GM13977 (cell line): Measurements from ENCODE around the gene SUSD1.

Experiments
- DNase-seq: peaks from one replicate; pipeline ENCODE4 v3.0.0; 2012; ENCODE audit warnings: low spot score
- in situ Hi-C: fragments of 300-500 bp; cut with MboI; formaldehyde crosslinking; loops from one replicate; pipeline ENCODE4 v1.12.0; 2022; ENCODE audit warnings: low sequenced_read_pairs, low pct_unique_long_range_greater_than_20kb, mixed read lengths, inconsistent platforms; ENCODE audit not compliant: unreplicated experiment
- TF ChIP-seq, protein P1 (sequence below): IDR thresholded peaks from 2 replicates; pipeline ENCODE4 v1.5.1; 2012; ENCODE audit warnings: mild to moderate bottlenecking, control low read depth; ENCODE audit not compliant: insufficient read depth; ENCODE audit errors: extremely low read depth, missing control alignments

SUSD1 gene

DNA sequence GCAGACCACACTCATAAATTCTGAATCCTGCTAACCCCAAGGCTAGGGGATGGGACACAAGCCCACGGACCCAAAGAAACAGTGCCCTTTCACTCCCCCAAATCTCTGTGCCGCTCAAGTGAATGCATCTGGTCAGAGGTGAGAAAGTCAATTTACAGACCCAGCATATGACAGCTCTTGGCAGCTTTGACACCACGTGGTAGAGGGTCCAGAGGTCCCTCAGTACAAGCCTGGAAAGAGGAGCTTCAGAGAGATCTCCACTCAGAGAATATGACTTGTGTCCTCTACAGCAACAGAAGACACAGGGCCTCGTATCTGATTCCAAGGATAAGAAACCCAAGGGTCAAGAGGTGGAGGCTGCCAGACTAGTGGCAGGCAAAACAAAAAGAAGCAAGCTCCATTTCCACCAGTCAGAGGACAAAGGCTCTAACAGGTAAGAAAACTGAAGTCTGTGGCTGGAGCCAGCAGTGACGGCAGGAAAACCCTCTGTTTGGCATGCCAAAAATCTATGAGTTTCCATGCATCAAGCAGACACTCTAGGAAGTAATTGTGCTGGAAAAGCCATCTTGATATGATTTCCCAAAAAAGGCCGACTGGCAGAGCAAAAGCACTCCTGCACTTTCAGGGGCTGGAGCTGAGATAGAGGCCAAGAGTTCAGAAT lies 139.8 kb downstream of the SUSD1 start:
- in situ Hi-C loops = no loop called here
- TF ChIP-seq, protein P1, sequence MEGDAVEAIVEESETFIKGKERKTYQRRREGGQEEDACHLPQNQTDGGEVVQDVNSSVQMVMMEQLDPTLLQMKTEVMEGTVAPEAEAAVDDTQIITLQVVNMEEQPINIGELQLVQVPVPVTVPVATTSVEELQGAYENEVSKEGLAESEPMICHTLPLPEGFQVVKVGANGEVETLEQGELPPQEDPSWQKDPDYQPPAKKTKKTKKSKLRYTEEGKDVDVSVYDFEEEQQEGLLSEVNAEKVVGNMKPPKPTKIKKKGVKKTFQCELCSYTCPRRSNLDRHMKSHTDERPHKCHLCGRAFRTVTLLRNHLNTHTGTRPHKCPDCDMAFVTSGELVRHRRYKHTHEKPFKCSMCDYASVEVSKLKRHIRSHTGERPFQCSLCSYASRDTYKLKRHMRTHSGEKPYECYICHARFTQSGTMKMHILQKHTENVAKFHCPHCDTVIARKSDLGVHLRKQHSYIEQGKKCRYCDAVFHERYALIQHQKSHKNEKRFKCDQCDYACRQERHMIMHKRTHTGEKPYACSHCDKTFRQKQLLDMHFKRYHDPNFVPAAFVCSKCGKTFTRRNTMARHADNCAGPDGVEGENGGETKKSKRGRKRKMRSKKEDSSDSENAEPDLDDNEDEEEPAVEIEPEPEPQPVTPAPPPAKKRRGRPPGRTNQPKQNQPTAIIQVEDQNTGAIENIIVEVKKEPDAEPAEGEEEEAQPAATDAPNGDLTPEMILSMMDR = no peak
- no peak for DNase-seq

- TF ChIP-seq, protein P1 = no peak
- in situ Hi-C loops = no loop called here
- DNase-seq = no peak
Observed at GRCh38 chr9:112034216-112034611, 140.9 kb downstream of the SUSD1 start.

DNA sequence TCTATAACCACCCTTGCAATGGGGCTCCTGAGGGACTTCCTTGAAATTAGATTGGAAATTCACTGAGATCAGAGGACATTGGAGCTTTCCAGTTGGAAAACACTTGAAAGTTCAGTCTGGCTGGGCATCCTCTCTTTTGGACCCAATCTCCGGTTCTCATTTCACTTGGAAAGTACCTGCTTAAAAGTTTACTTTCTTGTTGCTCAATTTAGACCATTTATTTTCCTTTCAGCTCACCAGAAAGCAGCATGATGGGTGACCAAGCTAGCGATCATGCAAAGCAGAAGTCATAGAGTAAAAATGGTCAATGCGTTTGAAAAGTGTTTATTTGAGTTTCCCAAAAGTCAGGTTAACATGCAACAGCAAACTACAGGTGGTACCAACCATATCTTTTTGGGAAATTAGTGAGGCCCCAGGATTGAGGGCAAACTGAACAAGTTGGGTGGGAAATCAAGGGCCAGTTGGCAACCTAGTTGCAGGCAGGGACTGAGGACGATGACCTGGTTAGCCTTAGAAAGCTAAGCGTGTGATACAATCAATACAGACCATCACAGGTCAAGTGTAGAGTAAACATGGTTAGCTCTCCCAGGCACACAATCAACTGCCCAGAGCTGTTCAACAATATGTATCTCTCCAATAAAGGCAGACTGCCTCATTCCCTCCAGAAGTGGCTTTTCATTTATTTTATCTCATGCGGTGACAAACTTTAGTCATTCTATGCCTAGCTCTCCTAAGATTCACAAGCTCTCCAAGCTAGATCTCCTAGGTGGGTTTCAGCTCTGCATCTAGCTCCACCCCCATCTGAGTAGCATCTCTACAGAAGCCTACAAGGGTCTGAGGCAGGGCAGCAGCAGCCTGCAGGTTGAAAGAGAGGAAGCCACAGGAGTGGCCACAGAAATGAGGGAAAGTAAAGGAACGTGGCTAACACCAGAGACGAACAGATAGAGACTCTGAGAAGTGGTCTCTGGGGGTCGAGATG lies 141.6 kb downstream of the SUSD1 start:
- TF ChIP-seq, protein P1 = no peak
- in situ Hi-C loops = no loop called here
- DNase-seq = no peak

DNA sequence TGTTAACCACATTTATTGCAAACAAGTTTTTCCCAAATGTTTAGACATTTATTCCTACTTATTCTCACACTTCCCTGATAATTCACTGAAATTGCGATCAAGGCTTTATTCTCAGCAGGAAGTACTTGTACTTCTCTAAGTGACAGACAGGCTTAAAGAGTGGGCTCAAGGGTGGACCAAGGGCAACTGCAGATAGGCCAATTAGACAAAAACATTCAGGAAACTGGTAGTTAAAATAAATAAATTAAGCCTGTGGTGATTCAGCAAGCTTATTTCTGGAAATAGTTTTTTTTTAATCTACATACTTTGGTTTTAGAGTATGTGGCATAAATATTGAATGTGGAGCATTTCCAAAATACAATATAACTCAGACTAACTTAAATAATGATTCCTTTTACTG lies 142.4 kb downstream of the SUSD1 start:
- DNase-seq = no peak
- TF ChIP-seq, protein P1 = no peak
- in situ Hi-C loops = no loop called here

GRCh38 chr9:112032009-112032408 lies 143.1 kb downstream of the SUSD1 start:
- no peak for DNase-seq
- in situ Hi-C loops = no loop called here
- TF ChIP-seq, protein P1 = no peak

- TF ChIP-seq, protein P1 = no peak
- no peak for DNase-seq
- in situ Hi-C loops = no loop called here
Observed at GRCh38 chr9:112031400-112031799, 143.7 kb downstream of the SUSD1 start.
